ENCODE results near the gene CUBN.

Gene CUBN

DNA sequence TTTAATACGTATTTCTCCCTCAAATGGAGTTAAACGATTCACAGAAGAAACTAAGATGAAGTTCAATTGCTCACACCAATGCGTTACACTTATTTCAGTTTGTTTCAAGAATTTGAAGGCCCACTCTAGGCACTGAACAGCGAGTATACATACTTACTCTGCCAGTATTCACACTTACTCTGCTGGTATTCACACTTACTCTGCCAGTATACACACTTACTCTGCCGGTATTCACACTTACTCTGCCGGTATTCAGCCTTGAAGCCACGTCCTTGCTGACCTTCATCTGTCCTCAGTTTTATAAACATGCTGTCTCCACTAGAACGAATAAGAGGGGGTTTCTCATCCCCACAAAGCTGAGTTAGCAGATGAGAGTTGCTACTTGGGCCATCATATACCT, 86.0 kb downstream of the CUBN start:
- H3K4me3 ChIP-seq (ENCODE audit: low read depth, low read length) = no peak overlapping the region

DNA sequence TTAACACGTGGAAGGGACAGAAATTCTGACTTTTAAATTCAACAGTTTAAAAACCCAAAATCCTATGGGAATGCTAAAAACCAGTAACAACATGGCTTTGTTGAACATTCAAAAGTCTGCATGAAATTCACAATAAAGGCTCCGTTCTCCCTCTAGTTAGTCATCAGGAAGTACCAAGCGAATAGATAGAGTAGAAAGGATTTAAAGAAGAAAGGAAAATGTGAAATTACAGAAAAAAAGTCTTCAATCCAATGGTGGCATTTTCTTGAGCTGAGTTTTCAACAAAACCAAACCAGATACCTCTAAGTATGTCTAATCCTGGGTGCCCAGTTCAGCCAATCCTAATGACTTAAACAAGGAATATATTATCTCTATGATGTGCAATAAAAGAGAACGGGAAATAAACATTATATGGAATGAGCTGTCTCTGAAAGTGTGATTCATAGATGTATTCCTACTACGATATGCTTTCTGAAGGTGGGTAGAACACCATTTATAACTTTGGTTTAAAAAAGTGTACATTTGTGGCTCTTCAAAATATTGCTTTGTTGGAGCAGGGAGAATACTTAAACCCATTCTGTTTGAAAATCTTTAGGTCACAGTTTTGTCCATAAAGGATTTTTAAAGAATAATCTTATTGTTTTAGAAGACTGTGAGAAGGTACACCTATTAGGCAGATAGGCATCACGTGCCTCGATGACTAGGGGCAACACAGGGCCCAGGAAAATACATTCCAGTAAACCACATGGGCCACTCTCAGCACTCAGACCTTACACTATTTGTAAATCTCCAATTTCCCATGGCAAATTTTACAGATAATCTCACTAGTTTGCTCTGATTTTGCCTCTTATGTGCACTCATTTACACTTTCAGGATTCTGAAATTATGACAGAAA, 87.7 kb downstream of the CUBN start:
- no peak overlapping the region for H3K4me3 ChIP-seq (ENCODE audit: low read depth, low read length)

DNA sequence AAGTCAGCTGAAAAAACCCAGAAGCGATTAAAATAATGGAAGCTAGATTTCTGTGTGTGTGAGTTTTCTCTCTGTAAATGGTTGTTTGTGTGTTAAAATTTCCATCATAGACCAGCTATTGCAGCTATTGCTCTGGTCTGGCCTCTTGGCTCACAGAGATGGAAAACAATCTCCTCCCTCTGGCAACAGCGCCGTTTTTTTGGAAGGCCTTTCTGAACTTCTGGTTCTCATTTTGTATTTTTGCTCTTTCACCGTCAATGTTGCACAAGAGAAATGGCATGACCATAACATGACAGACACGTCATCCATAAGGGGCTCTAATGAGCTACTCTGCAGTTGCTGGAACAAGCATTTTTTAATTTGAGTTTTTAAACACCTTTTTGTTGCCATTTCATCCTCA, 91.0 kb downstream of the CUBN start:
- no peak overlapping the region for H3K4me3 ChIP-seq (ENCODE audit: low read depth, low read length)

DNA sequence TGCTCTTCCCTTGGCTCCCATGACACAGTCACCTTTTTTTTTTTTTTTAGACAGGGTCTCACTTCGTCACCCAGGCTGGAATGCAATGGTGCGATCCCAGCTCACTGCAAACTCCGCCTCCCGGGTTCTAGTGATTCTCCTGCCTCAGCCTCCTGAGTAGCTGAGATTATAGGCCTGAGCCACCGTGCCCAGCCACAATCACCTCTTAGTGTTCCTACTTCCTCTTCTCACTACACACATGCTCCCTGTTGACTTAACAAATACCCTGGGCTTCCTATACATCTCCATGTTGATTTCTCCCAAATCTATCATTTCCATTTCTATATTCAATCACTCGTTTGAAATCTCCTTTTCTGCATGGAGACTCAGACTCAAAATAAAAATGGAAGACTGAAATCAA, 91.7 kb downstream of the CUBN start:
- H3K4me3 ChIP-seq (ENCODE audit: low read depth, low read length) = no peak overlapping the region

DNA sequence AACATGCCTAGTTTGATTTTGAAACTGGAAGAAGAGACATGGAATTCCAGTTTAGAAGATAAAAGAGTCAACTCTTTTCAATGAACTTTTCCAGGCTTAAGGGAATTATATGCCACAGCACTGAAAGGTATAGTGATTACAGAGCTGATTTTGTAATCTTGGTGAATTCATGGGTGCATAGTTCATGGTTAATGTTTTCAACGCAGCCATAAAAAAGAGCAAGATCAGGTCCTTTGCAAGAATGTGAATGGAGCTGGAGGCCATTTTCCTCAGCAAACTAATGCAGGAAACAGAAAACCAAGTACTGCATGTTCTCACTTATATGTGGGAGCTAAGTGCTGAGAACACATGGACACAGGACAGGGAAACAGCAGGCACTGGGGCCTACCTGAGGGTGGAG, 94.2 kb downstream of the CUBN start:
- no peak overlapping the region for H3K4me3 ChIP-seq (ENCODE audit: low read depth, low read length)

DNA sequence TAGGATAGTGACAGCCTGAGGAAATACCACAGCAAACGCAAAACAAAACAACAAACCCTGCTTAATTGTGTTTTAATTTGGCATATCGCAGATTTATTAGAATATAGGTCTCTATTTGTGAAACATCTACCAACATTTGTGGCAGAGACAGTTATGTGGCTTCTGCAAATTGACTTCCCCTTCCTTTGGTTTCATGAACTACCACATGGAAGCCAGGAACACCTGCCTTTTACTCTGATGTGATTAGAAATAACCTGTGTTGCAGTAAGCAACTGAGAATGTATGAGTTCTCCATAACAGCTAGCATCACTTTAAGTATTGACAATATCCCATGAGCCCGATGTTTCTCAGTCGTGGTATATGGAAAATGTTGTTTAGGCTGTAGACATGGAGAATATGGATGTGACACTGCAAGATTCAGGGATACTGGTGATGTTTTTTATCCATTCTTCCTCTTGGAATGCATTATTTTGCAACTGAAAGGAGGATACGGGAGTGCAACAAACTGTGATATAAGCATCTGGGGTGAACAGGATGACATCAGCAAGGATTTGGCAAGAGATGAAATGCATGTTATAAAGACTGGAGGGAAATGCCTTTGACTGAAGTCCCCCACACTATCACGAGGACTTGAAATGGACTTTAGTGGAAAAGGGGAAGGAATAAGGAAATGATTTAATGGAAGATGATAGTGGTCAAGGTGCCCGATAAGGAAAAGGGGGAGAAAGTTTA, 95.9 kb downstream of the CUBN start:
- no peak overlapping the region for H3K4me3 ChIP-seq (ENCODE audit: low read depth, low read length)

DNA sequence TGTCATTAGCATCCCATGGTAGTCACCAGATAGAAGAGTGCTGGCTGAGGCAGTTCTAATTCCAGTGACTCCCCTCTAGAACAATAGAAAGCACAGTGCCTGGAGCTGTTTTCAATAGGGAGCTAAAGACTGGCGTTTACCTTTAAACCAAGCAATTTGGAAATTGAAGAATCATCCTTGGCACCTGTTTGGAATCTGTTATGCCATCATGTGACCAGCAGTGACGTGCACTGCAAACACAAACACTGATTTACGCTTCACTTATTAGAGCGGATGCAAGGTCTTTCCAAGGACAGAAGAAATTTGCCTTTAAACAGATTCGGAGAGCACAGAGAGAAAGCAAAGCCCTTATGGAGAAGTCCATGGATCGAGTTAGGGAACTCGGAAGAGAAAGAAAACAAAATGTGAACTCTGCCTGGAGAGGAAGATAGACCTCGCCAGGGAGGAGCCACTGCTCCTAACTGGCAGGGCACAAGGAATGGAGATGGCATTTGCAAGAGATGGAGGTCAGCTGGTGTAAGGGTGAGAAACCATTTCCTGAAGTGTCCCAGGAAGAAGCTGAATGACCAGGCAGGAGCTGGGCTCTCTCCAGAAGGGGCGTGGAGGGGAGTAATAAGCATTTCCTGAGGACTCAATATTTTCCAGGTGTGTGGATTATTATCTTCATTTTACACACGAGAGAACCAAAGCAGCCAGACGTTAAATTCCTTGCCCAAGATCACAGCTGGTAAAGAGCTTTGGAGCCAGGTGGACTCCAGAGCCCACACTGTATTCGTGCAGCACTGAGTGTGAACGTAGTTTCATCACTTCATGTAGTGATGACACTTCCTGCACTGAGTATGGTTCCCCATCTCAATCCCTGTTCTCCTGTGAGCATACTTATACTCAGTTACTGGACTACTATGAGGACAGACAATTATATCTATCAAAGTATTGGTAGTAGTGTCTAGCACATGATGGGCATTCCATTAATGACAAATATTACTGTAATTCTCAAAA, 97.7 kb downstream of the CUBN start:
- no peak overlapping the region for H3K4me3 ChIP-seq (ENCODE audit: low read depth, low read length)

DNA sequence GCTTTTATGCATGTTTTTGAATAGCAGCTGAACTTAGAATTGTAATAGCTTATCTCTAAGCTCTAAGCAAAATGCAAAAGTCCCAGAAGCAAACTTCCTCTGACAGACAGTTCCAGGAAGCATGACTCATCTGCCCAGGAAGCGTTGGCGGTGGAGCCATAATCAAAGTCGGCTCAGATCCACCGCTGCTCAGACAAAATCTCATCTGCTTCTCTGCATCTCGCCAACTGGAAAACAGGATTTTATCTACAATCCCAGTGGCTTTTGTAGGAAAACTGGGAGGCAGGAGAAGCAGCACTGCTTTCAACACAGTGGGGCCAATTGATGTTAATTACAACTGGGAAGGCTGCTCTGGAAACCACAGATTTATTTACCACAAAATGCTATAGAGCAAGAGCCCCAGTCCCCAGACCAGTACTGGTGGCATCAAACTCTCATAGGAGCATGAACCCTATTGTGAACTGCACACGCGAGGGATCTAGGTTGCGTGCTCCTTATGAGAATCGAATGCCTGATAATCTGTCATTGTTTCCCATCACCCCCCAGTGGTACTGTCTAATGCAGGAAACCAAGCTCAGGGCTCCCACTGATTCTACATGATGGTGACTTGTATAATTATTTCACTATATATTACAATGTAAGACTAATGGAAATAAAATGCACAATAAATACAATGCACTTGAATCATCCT, 99.9 kb downstream of the CUBN start:
- no peak overlapping the region for H3K4me3 ChIP-seq (ENCODE audit: low read depth, low read length)

DNA sequence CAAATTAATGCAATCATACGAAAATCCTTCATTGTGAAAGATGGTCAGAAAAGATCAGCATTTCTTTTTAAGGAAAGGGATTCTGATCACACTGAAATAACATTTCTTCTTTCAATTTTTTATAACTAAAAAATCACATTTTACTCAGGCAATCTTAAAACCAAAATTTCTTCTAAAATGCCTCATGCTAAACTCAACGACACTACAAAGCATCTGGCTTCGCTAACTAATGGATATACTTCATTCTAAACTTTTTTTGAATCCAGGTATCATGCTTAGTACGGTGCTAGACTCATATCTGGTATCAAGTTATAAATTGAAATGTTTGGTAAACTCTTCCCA, 100.4 kb downstream of the CUBN start:
- H3K4me3 ChIP-seq (ENCODE audit: low read depth, low read length) = no peak overlapping the region

DNA sequence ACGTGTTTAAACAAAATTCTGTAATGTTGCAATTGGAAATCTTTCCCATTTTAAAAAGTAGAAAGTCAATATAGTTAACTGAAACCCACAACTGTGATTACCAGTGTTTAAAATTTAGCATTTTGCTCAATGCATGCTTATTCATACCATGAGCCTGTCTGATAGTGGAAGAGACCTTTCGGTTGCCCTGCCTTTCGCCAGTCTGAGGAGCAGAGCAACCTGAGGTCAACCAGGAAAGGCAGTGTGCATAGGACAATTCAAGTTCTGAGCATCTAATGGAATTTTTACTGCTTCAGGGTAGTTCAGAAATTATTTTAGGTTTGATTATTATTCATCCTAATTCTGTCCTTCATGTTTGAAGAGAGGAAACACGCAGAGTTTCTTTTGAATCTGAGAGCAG, 100.8 kb downstream of the CUBN start:
- H3K4me3 ChIP-seq (ENCODE audit: low read depth, low read length) = no peak overlapping the region

DNA sequence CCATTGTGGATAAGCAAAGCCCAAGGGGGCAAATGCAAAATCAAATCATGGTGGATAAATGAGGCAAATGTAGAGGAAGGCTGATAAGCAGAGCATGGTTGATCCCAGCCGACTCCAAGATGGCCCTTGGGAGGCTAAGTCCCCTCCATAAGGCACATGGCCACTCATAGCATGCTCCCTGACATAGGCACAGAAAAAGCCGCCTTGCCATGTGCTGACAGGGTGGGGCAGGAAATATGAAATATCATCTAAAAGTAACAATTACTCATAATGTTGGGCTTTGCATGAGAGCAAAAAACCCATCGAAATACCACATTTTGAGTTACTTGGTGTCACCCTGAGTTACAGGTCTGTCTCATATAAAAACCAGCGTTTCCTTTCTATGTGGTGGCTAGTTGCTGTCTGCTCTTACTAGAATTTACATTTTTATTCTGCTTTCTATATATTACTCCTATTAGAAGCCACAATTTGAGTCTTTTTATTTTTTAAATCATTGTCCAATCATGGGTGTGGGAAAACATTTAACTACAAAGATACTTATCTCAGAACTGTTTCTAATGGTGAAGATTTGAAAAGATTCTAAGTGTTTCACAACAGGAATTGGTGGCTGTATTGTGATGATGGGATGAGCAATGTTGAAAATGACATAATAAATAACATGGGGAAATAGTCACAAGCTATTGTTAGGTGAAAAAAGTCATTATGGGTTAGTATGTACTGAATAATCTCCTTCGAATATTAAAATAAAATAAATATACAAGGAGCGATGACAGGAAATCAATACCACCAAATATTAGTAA, 102.7 kb downstream of the CUBN start:
- no peak overlapping the region for H3K4me3 ChIP-seq (ENCODE audit: low read depth, low read length)

DNA sequence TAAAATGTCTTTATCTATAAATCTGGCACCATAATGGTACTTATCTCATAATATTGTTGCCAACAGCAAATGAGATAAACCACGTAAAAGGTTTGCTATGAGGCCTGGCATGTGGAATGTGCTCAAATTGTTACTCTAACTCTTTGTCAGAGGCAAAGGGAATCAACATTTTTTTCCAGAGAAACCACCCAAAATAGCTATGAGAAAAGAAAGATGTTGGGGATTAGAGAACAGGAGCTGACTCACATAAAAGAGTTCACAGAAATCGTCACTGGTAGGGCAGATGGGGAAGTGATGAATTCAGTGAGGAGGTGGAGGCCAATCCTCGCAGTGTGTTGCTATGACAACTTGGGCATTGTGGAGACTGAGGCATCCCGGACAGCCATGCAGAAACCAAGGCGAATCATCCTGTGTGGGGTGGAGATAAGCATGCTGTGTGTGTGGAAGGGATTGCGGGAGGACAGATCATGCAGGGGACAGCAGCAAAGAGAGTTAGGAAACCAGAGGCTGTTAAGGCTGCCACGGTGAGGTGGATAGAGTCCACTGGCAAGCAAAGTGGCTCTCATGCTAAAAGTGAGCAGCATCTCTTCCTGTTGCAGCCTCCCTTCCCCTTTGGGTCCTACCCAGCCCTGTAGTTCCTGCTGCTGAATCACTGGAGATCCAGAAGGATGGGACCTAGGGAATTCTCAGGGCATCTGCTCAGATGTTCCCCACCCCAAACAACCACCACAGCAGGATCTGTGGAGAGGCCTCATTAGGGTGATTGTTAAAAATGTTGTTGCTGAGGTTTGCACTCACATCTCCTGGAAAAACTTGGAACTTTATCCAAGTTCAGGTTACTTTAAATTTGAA, 103.9 kb downstream of the CUBN start:
- no peak overlapping the region for H3K4me3 ChIP-seq (ENCODE audit: low read depth, low read length)

DNA sequence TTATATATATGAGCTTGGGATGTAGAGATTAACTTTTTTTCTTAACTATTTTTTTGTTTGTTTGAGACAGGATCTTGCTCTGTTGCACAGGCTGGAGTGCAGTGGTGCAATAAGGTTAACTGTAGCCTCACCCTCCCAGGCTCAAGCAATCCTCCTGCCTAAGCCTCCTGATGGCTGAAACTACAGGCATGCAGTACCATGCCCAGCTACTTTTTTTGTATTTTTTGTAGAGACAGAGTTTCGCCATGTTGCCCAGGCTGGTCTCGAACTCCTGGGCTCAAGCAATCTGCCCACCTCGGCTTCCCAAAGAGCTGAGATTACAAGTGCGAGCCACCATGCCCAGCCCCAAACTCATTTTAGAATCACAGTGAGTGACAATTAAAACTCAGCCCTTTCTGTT, 105.2 kb downstream of the CUBN start:
- H3K4me3 ChIP-seq (ENCODE audit: low read depth, low read length) = no peak overlapping the region

DNA sequence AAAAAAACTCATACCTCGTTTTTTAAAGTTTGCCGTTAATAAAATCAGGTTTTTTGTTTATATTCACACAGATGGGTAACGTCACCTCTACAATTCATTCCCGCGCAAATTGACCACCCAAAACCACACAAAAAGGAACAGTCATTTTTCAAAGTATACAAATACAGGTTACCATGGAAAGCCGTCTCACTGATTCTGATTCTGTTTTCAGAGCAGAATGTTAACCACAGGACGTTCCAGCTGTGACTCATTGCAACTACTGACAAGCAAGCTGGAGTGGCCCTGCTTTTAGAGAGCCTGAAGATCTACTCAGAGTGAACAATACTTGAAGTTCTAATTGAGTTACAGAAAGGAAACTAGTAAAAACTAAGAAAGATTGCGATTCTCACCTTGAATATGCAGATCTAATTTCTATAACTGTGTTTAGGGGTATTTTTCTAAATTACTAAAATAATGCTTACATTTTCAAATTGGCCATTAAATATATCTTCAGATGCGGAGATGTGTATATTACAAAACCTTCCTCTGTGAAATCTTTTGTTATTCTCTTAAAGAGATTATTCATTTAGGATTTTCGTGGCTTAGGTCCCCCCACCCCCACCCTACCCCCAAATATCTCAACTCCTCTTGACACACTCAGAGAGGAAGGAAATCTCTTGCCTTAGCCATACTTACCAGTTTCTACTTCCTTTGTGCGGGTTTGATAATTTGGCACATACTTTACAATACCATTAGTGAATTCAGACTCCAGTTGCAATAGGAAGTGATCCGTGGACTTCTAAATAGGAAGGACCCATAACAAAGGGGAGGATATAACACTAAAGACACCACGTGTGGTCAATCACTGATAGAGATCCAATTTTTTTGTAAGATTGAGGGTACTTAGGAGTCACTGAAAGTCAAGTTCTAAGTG, 106.0 kb downstream of the CUBN start:
- H3K4me3 ChIP-seq (ENCODE audit: low read depth, low read length) = no peak overlapping the region

DNA sequence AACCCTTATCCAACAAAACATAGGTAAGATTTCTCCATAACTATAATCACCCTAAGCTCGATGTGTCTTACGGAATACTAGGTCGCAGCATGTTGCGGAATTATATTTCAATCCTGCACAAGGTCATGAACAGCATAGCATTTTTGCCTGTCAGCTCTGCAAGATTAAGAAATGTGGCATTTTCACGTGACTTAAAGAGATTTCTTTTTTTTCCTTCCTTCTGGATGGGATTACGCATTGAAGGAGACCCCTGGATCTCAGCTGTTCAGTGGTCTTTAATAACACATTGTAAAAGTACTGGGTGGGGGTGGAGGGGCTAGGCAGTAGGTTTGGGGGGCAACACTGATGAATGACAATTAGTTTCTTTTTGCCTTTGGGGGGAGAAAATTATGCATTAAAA, 106.7 kb downstream of the CUBN start:
- no peak overlapping the region for H3K4me3 ChIP-seq (ENCODE audit: low read depth, low read length)

DNA sequence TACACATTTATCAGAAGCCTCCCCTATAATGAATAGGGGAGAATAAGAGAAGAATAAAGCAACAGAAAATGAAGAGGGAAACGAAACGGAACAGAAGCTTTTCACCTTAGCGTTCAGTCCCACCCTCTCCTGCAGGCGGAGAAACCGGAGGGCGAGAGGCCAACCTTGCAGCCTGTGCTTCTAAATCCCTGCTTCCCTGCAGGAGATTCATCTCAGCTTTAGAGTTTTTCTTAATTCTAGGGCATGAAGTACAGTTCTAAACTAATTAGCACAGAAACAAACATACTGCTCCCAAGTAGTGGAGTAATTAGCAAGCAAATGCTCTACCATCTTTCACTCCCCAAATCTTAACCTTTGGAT, 107.2 kb downstream of the CUBN start:
- no peak overlapping the region for H3K4me3 ChIP-seq (ENCODE audit: low read depth, low read length)

DNA sequence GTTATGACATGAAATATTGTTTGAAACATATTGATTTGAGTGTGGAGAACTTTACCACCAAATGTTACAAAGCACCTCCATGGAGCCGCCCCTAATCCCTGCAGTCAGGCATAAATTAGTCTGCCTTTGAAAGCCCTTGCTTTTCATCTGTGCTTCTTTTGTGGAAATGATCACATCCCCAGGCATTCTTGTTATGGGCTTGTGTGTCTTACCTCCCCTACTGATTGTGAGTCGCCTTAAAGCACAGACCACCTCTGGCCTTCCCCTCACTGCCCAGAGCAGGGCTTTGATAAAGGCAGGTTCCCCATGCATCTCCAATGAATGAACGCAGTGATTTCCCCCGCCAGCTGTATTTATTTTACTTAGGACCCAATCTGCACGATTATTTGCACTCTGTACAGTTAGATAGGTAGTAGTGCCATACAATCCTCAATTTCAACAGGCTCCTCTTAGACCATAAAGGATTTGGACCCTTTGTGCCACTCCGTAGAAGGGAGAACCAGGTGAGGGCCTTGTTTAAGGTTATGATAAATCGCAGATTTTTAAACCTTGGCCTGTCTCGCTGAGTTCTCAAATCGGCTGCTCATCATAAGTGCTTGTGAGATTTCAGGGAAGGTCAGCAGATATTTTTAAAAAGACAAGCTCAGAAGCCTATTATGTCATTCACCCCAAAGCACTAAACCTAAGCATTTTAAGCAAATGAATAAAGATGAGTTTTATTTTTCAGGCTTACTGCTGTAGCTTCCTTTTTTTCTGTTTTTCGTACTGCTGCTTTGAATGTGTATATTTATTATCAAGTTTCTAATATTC, 107.8 kb downstream of the CUBN start:
- H3K4me3 ChIP-seq (ENCODE audit: low read depth, low read length) = no peak overlapping the region
